Stimulated activated CD8-positive, alpha-beta memory T cell treated with anti-CD3 and anti-CD28 coated beads, Interleukin-7, amount 100 ng/mL, for 24 hours (primary cell): ENCODE data around the gene VPS26A.

Experiments
- DNase-seq: peaks from one replicate; pipeline ENCODE4 v3.0.0-alpha.2; 2020; ENCODE audit warnings: low read depth

Gene VPS26A

DNA sequence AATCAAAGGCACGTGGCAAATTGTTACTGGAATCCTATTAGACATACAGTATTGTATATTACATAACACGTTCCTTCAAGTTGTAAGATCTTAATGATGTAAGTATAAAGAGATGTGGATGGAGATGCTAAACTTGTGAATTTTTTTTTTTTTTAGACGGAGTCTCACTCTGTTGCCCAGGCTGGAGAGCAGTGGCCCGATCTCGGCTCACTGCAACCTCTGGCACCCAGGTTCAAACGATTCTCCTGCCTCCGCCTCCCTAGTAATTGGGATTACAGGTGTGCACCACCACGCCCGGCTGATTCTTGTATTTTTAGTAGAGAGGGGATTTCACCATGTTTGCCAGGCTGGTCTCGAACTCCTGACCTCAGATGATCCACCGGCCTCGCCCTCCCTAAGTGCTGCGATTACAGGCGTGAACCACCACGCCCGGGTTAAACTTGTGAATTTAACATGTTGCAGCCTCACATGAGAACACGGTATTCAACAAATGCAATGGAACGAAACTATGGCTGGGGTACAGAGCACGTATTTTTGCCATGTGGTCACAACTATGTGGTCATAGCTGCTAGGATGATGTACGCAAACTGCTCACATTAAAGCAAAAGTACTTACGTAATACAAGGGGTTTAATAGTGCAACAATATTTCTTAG, 55.2 kb downstream of the VPS26A start:
- peak; percentile 2 for DNase-seq

DNA sequence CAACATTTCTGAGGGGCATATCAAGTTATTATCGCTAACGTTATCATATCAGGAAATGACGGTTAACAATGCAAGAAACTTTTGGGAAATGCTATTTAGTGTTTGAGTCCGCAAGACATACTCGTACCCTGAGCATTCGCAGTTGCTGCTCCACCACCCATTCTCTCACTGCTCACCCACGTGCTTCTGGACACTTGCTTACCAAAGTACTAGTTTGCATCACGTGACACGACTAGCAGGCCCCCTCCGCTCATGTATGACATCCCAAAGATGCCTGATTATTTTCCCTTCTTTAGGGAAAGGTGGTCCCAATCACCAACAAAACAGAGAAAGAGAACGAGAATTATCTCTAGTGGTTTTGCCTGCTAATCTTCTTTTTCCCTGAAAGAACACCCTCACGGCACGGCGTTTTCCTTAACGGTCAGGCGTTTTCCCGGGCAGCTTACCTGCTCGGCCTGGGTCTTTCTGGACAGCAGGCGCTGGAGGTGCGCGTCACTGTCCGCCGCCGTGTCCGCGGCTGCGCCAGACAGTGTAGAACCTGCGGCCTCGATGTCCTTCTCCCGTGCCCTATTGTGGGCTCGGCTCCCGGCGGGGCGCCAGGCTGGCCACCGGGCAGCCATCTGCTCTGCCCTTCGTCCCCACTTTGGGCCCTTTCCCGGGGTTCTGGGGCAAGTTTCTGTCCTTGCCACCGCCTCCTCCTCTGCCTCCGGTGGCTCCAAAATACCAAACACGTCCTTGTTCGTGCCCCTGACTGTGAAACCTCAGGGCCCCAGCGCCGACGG, 56.0 kb downstream of the VPS26A start, which contains the start of gene SUPV3L1:
TSS of gene SUPV3L1 (plus strand) at position 492 of the 782 bp plus-strand sequence. CDS start at position 550, 58 bp downstream.
- peak; percentile 72 for DNase-seq

DNA sequence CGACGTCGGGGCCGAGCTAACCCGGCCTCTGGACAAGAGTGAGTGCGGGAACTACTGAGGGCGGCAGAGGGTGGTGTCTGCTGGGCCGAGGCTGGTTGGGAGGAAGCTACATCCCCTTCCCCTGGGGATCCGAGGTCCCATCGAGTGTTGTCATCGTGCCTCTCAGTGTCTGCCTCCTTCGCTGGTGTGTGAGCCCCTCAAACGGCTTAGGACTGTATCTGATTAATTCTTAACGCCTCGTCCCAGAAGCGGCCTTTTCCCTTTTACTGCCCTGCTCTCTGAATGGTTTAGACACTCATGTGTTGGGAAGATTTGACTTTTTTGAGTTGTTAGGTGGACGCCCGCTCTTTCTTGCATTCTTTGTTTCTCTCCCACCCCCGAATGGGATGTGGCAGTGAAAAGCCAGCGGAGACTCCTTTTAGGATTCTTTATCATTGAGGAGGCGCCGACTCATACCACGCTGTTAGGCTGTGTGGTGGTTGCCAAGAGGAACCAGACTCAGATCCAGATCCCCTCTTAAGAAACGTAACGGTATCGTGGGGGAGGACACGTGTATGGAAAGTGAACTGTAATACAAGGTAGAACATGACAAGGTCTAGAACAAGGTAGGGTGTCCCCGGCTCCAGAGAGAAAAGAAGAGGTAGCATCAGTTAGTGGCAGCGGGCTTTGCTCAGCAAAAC, 56.7 kb downstream of the VPS26A start:
- DNase-seq, result no peak

DNA sequence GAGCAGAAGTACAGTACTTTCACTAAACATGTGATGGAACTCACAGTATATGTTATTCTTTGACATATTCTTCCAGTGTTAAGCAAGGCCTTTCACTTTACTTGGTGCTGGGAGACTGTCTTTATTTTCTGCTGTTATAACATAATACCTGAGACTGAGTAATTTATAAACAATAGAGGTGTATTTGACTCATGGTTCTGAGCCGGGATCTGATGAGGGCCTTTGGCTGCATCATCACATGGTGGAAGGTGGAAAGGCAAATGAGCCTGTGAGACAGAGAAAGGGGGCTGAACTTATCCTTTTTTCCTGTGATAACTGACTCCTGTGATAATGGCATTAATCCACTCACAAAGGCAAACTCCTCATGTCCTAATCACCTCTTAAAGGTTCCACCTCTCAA, 57.5 kb downstream of the VPS26A start:
- no peak for DNase-seq

DNA sequence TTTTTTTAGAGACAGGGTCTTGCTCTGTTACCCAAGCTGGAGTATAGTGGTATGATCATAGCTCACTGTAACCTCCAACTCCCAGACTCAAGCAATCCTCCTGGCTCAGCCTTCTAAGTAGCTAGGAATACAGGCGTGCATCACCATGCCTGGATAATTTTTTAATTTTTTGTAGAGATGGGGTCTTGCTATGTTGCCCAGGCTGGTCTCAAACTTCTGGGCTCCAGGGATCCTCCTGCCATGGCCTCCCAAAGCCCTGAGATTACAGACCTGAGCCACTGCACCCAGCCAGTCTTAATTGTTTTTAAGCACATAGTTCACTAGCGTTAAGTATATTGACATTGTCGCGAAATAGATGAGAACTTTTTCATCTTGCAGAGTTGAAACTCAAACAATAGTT, 58.0 kb downstream of the VPS26A start:
- no peak for DNase-seq

DNA sequence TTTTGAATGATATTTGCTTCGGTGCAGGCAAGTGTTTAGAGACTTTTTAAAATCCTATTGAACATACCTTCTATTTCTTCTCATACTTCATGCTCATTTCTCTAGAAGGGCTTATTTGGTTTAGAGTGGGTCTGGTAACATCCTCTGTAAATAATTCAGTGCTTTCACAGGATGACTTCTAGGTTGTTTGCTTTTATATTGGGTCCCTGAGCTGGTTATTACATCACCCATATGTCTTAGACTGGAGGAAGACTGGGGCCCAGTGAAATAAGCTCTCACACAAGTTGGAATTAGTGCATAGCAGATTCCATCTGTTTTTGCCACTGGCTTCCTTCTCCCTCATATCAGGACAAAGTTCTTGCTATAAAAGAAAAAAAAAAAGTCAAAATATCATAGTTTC, 62.5 kb downstream of the VPS26A start:
- no peak for DNase-seq

DNA sequence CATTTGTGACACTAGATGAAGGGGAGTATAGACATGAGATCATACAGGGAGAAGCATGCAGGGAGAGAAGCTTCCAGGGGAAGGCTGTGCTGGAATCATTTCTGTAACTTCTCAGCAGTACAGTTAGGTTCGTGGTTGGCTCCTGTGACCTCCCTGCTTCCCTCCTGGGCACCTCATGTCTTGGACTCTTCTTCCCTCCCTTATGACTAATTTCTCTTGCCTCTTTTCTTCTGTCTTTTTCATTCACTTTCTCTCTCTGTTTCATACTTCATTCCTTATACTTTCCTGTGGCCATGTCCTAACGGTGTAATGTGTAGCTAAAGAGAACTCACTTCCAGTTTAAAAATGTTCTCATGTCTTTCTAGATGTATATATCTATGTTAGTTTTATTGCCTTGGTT, 77.1 kb downstream of the VPS26A start:
- DNase-seq, result no peak

DNA sequence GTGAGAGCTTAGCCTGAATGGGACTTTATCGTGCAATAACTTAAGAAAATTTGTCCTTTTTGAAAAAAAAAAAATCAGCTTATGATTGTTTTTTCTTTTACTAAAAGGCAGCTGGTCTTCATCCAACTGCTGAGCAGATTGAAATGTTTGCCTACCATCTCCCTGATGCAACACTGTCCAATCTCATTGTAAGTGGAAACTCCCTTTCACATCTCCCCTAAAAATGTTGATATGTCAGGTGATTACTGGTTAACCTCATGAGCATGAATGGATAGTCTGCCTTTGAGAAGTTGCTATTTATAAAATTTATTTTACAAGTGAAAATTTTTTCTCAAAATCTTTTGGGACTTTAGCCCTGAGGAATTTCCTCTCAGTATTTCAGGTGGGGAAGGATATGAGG, 78.4 kb downstream of the VPS26A start:
- DNase-seq, result no peak

DNA sequence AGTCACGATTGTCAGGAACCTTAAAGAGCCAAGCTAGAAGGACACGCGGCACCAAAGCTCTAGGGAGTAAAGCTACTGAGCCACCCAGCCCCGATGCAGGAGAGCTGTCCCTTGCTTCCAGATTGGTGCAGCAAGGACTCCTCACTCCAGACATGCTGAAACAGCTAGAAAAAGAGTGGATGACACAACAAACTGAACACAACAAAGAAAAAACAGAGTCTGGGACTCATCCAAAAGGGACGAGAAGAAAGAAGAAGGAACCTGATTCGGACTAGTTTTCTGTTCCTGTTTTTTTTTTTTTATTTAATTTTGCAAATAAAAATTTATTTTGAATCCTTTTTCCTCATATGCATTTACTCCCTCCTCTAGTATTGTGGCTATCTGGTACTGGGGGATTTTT, 84.8 kb downstream of the VPS26A start:
- no peak for DNase-seq

DNA sequence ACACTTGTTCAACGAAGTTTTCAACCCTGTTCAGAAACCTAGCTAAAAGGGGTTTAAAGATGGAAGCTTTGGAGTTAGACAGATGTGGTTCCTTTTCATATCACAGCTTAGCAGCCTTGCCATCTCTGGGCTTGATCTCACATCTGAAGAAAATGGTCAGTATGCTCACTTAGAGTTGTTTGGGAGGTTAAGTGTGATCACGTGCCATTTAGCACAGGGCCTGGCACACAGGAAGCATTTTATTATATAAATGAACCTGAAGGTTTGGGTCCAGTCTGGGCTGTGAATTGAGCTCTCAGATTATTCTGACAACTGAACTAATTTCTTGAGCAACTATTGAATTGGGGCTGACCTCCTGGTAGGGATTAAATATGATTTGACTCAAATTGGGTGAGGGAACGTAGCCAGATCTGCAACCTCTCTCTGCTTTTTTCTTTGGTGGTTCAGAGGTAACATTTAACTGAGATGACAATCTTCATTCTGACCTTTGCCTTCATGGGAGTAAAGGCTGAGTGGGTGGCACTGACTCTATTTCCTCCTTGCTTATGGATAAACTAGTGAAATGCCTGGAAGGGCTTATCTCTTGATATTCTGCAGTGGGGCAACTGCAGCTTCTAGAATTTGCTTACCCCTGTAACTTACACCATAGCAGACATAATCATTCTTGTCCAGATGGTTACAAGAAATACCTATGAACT, 86.0 kb downstream of the VPS26A start:
- no peak for DNase-seq

DNA sequence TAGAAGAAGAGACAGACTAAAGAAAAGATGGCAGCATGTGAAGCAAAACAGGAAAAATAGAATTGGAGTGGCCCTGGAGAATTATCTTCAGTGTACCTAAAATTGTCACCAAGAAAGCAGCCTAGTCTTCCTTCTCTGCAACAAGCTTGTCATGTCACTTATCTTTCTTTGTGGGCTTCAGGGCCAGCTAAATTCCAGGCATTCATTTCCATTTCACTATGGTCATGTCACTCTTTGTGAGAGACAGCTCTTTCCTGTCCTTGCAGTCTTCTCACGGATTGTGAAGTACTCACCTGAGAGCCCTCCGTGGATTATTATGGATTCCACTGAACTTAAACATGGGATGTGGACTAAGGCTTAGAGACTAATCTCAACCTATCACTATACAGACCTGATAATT, 87.1 kb downstream of the VPS26A start:
- no peak for DNase-seq

DNA sequence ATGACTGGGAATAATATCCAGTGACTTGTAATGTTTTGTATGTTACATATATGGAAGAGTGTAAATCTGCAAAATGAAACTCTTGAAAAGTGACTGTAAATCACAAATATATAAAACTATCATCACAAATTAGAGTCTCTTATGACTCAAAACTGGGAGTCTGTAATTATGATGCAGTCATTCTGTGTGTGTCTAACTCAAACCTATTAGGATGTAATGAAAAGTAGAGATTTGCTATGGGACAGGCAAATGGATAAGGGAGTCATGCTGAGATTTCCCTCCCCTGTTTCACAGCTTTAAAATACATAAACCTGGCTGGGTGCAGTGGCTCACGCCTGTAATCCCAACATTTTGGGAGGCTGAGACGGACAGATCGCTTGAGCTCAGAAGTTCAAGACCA, 87.5 kb downstream of the VPS26A start:
- no peak for DNase-seq

DNA sequence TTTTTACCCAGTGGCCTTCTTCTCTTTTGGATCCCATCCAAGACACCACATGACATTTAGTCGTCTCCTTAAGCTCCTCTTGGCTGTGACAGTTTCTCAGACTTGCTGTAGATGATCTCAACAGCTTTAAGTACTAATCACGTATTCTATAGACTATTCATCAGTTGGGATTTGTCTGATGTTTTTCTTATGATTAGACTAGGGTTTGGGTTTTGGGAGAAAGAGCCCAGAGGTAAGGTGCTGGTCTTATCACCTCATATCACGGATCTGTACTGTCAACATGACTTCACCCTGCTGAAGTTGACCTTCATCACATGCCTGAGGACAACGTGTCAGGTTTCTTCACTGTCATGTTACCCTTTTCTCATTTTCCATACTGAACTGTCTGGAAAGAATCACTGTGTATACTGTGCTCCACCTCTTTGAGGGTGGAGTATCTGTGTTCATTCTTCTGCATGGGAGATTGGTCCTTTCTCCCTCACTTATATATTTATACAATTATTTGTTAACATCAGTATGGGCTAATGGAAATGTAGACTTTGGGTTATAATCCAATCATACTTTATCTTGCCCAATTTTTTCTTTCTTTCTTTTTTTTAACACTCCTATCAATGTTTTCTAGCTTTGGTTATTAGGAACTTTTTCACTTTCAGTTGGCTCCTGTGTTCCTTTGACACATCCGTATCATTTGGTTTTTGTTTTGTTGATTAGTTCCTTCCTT, 89.8 kb downstream of the VPS26A start:
- DNase-seq, result no peak

DNA sequence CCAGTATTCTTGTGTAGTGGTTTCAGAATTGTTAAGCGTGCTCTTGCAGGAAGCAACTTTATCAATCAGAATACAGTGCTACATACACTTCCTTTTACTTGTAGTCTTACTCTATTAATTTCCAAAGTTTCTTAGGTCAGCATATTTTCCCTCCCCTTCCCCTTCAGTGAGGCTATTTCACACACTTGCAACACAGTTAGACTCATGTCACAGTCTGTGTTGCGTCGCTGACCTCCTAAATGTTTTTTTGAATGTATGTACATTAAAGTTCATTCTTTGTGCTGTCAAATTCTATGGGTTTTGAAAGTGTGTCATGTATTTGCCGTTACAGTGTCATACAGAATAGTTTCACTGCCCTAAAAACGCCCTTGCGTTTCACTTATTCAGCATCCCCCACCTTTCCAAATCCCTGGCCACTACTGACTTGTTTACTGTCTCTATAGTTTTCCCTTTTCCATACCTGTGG, 90.7 kb downstream of the VPS26A start:
- DNase-seq, result no peak

DNA sequence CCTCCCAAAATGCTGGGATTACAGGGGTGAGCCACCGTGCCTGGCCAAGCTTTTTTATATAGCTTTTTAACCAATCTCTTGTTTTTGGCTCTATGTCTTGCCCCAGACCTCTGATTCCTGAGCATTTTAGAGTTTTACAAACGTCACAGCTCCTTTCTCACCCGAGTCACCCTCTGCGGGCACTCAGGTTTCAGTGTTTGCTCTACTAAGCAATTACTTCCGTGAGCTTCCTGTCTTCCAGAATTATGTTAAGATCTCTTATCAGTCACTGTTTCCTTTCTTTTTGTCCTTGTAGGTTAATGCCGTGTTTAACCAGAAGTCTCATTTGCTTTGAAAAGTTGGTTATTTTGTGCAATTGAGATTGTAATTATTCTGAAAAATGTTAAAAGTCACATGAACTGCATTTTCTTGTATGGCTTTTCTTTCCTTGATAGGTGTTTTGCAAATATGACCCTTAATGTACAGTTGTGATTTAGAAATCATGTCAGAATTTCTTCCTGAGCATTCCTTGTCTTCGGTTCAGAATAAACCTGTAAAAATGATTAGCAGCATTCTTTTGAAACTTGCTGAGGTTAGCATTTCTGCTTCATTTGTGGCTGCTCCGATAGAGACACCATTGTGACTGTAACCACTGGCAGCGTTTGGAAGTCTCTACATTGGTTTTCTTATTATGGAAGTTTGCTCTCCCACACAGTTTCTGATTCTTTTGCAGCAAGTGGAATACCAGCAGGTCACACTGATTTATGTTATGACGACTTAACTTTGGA, 91.6 kb downstream of the VPS26A start:
- no peak for DNase-seq

DNA sequence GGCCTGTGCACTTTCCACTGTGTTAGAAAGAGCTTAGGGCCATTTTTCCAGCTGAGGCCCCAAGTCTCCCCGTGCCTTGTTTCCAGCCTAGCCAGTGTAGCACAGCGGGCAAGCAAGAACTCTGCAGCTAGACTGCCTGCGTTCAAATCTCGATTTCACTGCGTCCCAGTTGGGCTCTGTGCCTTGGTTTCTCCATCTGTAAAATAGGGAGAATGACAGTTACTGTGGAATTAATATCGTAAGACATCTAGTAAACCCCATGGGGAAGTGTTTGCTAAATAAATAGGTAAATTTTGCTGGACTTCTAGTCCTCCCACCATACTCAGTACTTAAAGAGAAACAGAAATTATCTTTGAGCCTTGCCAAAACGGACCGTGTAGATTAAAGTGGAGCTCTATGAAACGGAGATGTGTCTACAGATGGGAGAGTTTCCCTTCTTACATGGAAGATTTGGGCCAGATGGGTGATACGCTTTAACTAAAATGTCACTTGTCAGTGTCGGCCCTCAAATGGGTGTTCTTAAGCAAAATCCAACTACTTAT, 92.7 kb downstream of the VPS26A start:
- DNase-seq, result no peak

DNA sequence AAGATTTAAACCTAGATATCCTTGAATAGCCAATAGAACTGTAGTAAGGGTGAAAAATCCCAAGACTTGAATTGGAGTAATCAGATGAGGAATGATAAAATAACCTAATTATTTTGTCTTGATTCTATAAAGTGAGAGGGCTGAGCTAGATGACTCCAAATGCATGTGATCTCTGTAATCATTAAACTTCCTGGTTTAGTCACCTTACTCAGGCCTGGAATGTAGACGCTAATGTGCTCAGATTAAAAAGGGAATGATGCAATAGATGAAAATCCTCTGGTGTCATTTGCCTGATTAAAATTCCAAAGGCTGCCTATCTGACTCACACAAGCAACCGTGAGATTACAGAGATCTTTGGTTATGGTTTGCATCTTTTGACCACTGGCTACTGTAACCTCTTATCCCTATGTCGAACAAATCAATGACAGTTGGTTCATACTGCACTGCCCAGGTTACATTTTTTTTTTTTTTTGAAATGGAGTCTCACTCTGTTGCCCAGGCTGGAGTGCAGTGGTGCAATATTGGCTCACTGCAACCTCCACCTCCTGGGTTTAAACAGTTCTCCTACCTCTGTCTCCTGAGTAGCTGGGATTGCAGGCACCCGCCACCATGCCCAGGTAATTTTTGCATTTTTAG, 93.3 kb downstream of the VPS26A start:
- DNase-seq, result no peak

DNA sequence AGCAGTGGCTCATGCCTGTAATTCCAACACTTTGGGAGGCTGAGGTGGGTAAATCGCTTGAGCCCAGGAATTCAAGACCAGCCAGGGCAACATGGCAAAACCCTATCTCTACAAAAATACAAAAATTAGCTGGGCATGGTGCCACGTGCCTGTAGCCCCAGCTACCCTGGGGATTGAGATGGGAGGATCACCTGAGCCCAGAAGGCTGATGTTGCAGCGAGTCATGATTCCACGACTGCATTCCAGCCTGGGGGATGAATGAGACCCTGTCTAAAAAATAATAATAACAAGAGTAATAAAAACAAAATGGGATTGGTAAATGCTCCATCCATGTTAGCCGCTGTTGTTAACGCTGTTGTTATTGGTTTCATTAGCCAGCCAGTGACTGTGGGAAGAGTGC, 94.9 kb downstream of the VPS26A start:
- DNase-seq, result no peak

DNA sequence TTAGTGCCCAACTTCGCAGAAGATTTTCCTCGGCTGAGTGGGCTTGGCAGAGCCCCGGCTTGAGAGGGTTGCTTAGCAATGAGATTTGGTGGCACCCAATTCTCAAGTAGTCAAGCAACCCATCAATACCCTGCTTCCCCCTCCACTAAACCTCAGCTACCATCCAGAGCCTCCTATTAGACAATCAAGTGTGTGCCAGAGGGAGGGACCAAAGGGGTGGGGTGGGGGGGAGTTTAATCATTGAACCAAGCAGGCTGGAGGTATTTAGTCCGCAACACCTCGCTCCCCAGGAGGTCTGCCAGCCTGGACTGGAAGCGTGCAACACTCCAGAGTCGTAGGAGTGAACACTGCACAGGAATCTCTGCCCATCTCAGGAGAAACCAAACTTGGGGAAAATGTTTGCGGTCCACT, 96.1 kb downstream of the VPS26A start, which contains the start of gene HKDC1:
TSS of gene HKDC1 (plus strand) at position 292 of the 411 bp plus-strand sequence. CDS start at position 396, 104 bp downstream.
- DNase-seq, result no peak

DNA sequence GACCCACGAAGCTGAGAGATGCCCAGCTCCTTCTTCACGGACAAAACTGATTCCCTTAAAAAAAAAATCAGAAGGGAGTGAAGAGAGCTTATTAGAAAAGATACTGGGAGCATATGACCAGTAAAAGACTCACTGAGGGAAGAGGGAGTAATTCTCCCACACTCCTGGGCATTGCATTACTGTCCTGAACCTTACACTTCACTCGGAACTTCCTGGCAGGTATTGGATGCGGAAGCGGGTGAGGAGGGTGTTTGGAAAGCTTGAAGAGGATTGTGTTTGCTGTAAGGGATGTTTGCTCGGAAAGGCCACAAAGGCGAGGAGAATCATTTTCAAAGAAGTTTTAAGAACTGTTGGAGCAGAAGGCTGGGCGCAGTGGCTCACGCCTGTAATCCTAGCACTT, 96.5 kb downstream of the VPS26A start:
- DNase-seq, result no peak
